Nephron (organoid): ENCODE data around the gene CCNL1.

Source experiments
- H3K27ac Mint-ChIP-seq, 3 experiments: 2 replicates each; pipeline ENCODE4 v1.8.0; 2020; ENCODE audit warnings: mixed read lengths in 3 of 3, mild to moderate bottlenecking in 2 of 3, moderate library complexity in 1 of 3
- H3K27me3 Mint-ChIP-seq: 2 replicates; pipeline ENCODE4 v1.8.0; 2021; ENCODE audit warnings: low read depth, mild to moderate bottlenecking, moderate library complexity, mixed read lengths
- H3K36me3 Mint-ChIP-seq: 2 replicates; pipeline ENCODE4 v1.8.0; 2020; ENCODE audit warnings: low read depth, mixed read lengths
- H3K4me1 Mint-ChIP-seq: 2 replicates; pipeline ENCODE4 v1.8.0; 2020; ENCODE audit warnings: mixed read lengths
- H3K4me3 Mint-ChIP-seq, 3 experiments: 2 replicates each; pipeline ENCODE4 v1.8.0; 2020; ENCODE audit warnings: mild to moderate bottlenecking in 3 of 3, mixed read lengths in 3 of 3, moderate library complexity in 2 of 3
- H3K9me3 Mint-ChIP-seq: 2 replicates; pipeline ENCODE4 v1.8.0; 2020; ENCODE audit warnings: mixed read lengths
- TF ChIP-seq, protein P1 (sequence below), 3 experiments: fragments of 200-600 bp; sonication (generic); IDR thresholded peaks; one replicate each; pipeline ENCODE4 v1.5.0; 2021; ENCODE audit warnings: antibody characterized with exemption in 3 of 3; ENCODE audit not compliant: unreplicated experiment in 3 of 3

CCNL1 gene

DNA sequence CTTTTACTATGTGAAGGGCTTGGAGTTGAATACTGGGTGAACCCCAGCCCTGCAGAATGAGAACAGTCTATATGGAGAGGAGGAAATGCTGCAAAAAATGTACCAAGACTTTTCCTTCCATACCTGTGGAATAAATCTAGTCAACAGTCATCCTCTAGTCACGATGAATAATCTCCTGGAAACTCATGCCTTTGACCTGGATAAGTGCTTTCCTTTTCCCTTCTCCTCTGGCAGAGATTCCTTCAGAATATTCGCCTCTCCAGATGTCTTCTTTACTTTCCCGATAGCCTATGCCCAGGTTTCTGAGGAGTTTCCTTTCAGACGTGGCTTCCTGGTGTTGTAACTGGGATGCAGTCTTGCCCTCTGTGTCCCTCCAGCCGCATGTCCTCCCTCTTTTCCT is 28.1 kb downstream of the CCNL1 start:
- peaks cover 76% of the 10 kb centered on the region for H3K4me1 Mint-ChIP-seq
- peak overlapping the region in 2 of 3 experiments; percentile 8 to 78 for H3K27ac Mint-ChIP-seq
- TF ChIP-seq, protein P1, sequence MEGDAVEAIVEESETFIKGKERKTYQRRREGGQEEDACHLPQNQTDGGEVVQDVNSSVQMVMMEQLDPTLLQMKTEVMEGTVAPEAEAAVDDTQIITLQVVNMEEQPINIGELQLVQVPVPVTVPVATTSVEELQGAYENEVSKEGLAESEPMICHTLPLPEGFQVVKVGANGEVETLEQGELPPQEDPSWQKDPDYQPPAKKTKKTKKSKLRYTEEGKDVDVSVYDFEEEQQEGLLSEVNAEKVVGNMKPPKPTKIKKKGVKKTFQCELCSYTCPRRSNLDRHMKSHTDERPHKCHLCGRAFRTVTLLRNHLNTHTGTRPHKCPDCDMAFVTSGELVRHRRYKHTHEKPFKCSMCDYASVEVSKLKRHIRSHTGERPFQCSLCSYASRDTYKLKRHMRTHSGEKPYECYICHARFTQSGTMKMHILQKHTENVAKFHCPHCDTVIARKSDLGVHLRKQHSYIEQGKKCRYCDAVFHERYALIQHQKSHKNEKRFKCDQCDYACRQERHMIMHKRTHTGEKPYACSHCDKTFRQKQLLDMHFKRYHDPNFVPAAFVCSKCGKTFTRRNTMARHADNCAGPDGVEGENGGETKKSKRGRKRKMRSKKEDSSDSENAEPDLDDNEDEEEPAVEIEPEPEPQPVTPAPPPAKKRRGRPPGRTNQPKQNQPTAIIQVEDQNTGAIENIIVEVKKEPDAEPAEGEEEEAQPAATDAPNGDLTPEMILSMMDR (IDR thresholded peaks at IDR 0.05; ENCODE audit: unreplicated experiment in 3 of 3) = no peak
- no peaks in the 10 kb centered on the region for H3K9me3 Mint-ChIP-seq
- no peak overlapping the region for H3K4me3 Mint-ChIP-seq
- H3K36me3 Mint-ChIP-seq = no peaks in the 10 kb centered on the region
- H3K27me3 Mint-ChIP-seq = no peaks in the 10 kb centered on the region

DNA sequence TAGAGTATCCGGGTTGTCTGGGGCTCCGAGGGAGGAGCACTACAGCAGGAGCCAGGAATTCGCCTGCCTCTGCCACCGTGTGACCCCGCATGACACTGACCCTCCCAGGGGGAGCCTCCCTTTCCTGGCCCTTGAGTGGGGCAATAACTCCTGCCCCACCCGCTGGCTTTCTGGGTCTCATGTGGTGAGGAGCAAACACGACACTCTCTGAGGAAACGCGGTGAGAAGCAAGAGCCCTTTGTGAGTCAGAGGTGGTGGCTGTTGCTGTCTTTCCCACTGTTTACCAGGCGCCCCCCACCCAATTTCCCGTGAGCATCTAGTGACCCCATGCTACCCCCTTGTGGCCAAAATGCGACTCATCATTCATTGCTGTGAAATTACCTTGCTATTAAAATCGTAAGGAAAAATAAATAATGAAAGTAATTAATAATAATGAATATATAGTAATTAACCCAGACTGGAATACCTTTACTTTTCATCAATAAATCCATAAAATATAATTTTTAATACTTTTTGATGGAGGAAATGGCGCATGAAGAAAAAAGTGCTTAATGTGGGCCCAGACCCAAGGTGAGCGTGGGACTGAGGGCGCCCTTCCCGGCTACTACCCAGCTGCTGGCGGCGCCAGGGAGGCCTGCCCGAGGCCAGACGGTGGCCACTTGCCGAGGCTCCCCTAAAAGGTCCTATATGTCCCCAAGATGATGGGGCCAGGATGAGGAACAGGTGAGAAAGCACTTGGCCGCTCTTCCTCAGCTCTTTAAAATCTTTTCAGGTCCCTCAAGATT is 29.3 kb downstream of the CCNL1 start:
- Mint-ChIP-seq H3K36me3 (no peaks in the 10 kb centered on the region), H3K4me3 (peak overlapping the region; percentile 18 to 67 (median 33)), H3K9me3 (no peaks in the 10 kb centered on the region), H3K27ac (peak overlapping the region; percentile 82 to 93 (median 91)), H3K27me3 (no peaks in the 10 kb centered on the region), H3K4me1 (peaks cover 73% of the 10 kb centered on the region)
- TF ChIP-seq, protein P1 (IDR thresholded peaks at IDR 0.05; ENCODE audit: unreplicated experiment in 3 of 3) = peak; percentile 74 to 82 (median 74)

DNA sequence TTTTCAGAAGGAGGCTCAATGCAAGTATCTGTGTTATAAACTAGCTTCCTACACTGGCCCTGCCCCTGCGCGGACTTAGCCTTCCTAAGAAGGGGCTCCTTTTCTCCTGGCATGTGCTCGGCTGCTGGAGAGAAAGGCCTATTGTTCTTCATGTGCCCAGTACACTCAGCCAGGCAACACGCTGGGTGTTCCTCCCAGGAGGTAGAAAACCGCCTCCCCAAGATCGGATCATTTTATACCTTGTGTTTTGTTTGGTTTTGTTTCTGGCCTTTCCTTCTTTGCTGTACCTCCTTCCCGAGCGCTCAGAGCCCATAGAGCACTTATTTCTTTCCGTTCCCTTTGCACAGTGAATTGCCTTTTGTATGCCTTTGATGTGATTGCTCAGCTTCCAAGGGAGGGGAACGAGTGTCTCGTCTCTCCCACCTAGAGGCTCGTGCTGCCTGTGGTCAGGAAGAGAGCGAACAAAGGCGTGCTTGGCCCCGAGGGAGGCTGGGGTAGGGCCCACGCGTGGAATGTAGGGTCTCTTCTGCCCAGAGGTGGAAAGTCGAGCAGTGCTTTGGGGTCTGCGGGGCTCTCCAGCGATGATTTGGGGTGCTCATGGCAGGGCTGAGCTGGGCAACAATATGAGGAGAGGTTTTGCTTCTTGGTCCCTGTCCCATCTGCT is 30.0 kb downstream of the CCNL1 start:
- Mint-ChIP-seq H3K27me3 (no peaks in the 10 kb centered on the region), H3K4me1 (peaks cover 73% of the 10 kb centered on the region)

DNA sequence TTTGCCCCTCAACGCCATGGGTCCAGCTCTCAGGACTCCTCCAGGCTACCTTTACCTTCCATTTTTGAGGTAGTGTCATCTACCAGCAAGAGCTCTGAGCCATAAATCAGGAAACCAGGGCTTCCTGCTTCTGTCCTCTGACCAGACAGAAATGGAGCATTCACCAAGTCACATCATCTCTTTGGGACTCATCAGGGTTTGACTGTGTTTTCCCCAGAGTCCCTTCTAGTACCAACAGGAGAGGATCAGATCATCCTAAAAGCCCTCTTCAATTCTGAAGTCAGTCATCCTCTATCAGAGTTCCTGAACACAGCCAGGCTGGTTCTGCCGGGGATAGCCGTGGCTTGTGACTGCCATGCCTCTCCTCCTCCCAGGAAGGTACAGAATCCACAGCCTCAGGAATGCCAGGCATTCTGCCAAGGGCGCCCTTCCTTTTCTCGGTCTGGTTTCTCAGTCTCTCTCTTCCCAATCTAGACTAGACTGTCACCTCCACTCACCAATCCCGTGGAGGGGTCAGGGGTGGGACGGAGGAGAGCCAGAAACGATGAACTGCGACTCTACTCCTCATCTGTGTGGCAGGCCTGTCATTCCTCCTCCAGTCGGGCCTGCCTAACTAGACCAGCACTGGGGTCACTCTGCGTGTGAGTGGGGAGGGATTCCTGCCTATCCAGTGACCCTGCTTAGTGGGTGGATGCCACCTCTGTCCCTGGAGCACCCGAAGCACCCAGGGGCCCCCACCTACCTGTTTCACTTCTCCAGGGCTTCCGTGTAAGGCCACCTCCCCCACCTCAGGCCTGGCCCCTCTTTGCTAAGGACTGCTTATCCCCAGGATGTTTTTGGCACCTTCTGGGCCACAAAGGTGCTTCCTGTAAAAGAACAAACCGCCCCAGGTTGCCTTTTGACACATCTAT is 30.9 kb downstream of the CCNL1 start:
- Mint-ChIP-seq H3K36me3 (no peaks in the 10 kb centered on the region), H3K27me3 (no peaks in the 10 kb centered on the region), H3K27ac (peak overlapping the region; percentile 82 to 93 (median 91)), H3K9me3 (no peaks in the 10 kb centered on the region), H3K4me3 (no peak overlapping the region), H3K4me1 (peaks cover 75% of the 10 kb centered on the region)
- TF ChIP-seq, protein P1 (IDR thresholded peaks at IDR 0.05; ENCODE audit: unreplicated experiment in 3 of 3) = no peak

More for the DNA sequence above, 30.0 kb downstream of the CCNL1 start:
- no peaks in the 10 kb centered on the region for H3K36me3 Mint-ChIP-seq
- peak overlapping the region; percentile 82 to 93 (median 91) for H3K27ac Mint-ChIP-seq
- H3K9me3 Mint-ChIP-seq = no peaks in the 10 kb centered on the region
- peak overlapping the region; percentile 6 to 67 (median 18) for H3K4me3 Mint-ChIP-seq
- TF ChIP-seq, protein P1 (IDR thresholded peaks at IDR 0.05; ENCODE audit: unreplicated experiment in 3 of 3) = no peak

DNA sequence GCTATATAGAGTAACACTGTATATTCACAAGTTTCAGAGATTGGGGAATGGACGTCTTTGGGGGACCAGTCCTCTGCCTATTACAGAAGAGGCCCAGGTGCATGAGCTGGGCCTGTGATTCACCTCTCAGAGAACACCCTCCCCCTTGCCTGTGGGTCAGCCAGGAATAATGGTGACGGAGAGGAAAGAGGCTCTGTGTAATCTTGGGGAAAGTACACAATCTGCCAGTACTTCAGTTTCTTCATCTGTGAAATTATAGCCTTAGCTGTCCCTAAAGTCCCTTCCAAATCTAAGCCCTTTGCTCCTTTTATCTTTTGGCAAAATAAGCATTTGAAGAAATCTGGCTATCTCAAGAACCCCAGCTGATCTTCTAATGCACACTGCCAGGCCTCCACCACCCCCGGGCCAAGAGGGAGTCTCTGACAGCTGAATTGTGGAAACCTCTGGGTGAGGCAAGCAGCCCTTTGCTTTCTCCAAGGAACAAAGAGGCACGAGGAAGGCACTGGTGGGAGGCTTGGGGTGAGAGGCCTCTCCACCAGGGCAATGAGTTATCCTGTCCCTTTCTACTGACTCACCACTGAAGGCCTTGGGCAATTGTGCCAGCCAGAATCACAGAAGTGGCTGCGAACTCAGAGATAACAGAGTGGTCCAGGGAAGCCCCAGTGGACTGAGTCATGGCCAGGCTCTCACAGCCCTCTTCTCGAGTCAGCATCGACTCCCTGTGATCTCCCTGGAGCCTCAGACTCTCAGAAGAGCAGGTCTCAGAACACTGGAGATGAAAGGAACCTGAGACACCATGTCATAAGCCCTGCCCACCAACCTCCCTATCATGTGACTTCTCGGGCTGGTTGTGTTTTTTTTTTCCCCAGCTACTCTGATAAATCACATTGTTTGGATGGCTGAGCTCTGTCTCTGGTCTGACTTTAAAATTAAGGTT is 31.8 kb downstream of the CCNL1 start:
- peaks cover 66% of the 10 kb centered on the region for H3K4me1 Mint-ChIP-seq
- H3K36me3 Mint-ChIP-seq = no peaks in the 10 kb centered on the region

More for the DNA sequence above, 31.8 kb downstream of the CCNL1 start:
- H3K27ac Mint-ChIP-seq = peak overlapping the region; percentile 82 to 93 (median 91)
- no peak overlapping the region for H3K4me3 Mint-ChIP-seq
- H3K9me3 Mint-ChIP-seq = no peaks in the 10 kb centered on the region
- H3K27me3 Mint-ChIP-seq = no peaks in the 10 kb centered on the region
- TF ChIP-seq, protein P1 (IDR thresholded peaks at IDR 0.05; ENCODE audit: unreplicated experiment in 3 of 3) = no peak
